Keratinocyte (primary cell): ENCODE data around the gene SDC3. TPM values are rescaled to one million over a fixed set of nuclear protein-coding genes. Genes with fewer than 3 reads are reported as not detected.

Source experiments
- DNase-seq: peaks from one replicate; pipeline ENCODE4 v3.0.0-alpha.2; 2011; ENCODE audit warnings: low read depth, missing footprints, low spot score
- FAIRE-seq: peaks from 2 replicates; lab custom pipeline; 2011; peaks lifted over from hg19 to GRCh38; lab: Jason Lieb, UNC
- H2AFZ ChIP-seq: 2 replicates; pipeline ENCODE4 v1.6.0; 2012; ENCODE audit warnings: low read length, control low read depth, inconsistent platforms; ENCODE audit not compliant: control insufficient read depth
- H3K27ac ChIP-seq: 2 replicates; pipeline ENCODE4 v1.5.1; 2011; ENCODE audit warnings: low read length; ENCODE audit not compliant: control insufficient read depth, insufficient read depth
- H3K27me3 ChIP-seq: 3 replicates; pipeline ENCODE4 v1.6.0; 2011; ENCODE audit warnings: low read length; ENCODE audit not compliant: control insufficient read depth, insufficient read depth; ENCODE audit errors: extremely low read depth
- H3K36me3 ChIP-seq, 2 experiments: 2 replicates in 1 of 2; 3 replicates in 1 of 2; pipeline ENCODE4 v1.5.1; 2011; ENCODE audit warnings: low read length in 2 of 2, mild to moderate bottlenecking in 1 of 2; ENCODE audit not compliant: control insufficient read depth in 2 of 2, insufficient read depth in 2 of 2; ENCODE audit errors: extremely low read depth in 1 of 2
- H3K4me1 ChIP-seq: 3 replicates; pipeline ENCODE4 v1.5.1; 2011; ENCODE audit warnings: low read length; ENCODE audit not compliant: control insufficient read depth, insufficient read depth; ENCODE audit errors: extremely low read depth
- H3K4me2 ChIP-seq: 3 replicates; pipeline ENCODE4 v1.6.0; 2011; ENCODE audit warnings: low read depth, low read length; ENCODE audit not compliant: control insufficient read depth, insufficient read depth; ENCODE audit errors: extremely low read depth
- H3K4me3 ChIP-seq, 3 experiments: fragments of 200-600 bp in 1 of 3; sonication (generic) in 1 of 3; 2 replicates in 2 of 3; 3 replicates in 1 of 3; pipeline ENCODE4 v1.5.1; 2011 to 2016; ENCODE audit warnings: low read length in 3 of 3, mild to moderate bottlenecking in 3 of 3, control low read depth in 2 of 3, inconsistent platforms in 1 of 3, low read depth in 1 of 3, mixed read lengths in 1 of 3, mixed run types in 1 of 3, moderate library complexity in 1 of 3; ENCODE audit not compliant: control insufficient read depth in 2 of 3, insufficient read depth in 2 of 3; ENCODE audit errors: extremely low read depth in 1 of 3
- H3K79me2 ChIP-seq: 2 replicates; pipeline ENCODE4 v1.6.0; 2012; ENCODE audit warnings: low read length; ENCODE audit not compliant: control insufficient read depth, insufficient read depth
- H3K9ac ChIP-seq: 3 replicates; pipeline ENCODE4 v1.6.0; 2011; ENCODE audit warnings: low read length; ENCODE audit not compliant: control insufficient read depth, insufficient read depth; ENCODE audit errors: extremely low read depth
- H3K9me1 ChIP-seq: 3 replicates; pipeline ENCODE4 v1.6.0; 2011; ENCODE audit warnings: low read length; ENCODE audit not compliant: control insufficient read depth, insufficient read depth; ENCODE audit errors: extremely low read depth
- H3K9me3 ChIP-seq: 2 replicates; pipeline ENCODE4 v1.5.1; 2012; ENCODE audit warnings: low read depth, low read length; ENCODE audit not compliant: control insufficient read depth
- H4K20me1 ChIP-seq: 3 replicates; pipeline ENCODE4 v1.6.0; 2011; ENCODE audit warnings: low read length; ENCODE audit not compliant: control insufficient read depth, insufficient read depth; ENCODE audit errors: extremely low read depth
- CTCF ChIP-seq, 3 experiments: IDR thresholded peaks in 1 of 3; conservative IDR thresholded peaks in 1 of 3; optimal IDR thresholded peaks in 1 of 3; 2 replicates in 2 of 3; 3 replicates in 1 of 3; pipeline versions ENCODE3 to v1.5.1; 2011; ENCODE audit warnings: low read length in 3 of 3, mild to moderate bottlenecking in 3 of 3, moderate library complexity in 2 of 3, control low read depth in 1 of 3, inconsistent platforms in 1 of 3; ENCODE audit not compliant: insufficient read depth in 2 of 3; ENCODE audit errors: extremely low read depth in 1 of 3
- EZH2 ChIP-seq: IDR thresholded peaks from one replicate; pipeline ENCODE4 v1.6.1; 2012; ENCODE audit warnings: inconsistent platforms, mild to moderate bottlenecking, low read length, moderate library complexity
- dilution Hi-C: fragments of 300-500 bp; cut with MboI; formaldehyde crosslinking; loops from one replicate; pipeline ENCODE4 v1.7.0; 2020; ENCODE audit warnings: low sequenced_read_pairs; ENCODE audit not compliant: extremely low pct_ligation_motif_present
- polyA plus RNA-seq, 5 experiments: library from polyadenylated mRNA; depleted of rRNA in 3 of 5; stranded (reverse) in 3 of 5; stranded (forward) in 1 of 5; unstranded in 1 of 5; fragments of >200 nt; gene quantifications; 1 replicate in 1 of 5; 2 replicates in 3 of 5; 3 replicates in 1 of 5; pipeline versions ENCODE4 v1.2.1 to v1.2.3, GENCODE V29; 2011 to 2012; ENCODE audit warnings: missing spikeins in 2 of 5, low read depth in 1 of 5, low replicate concordance in 1 of 5

The SDC3 gene
- polyA plus RNA-seq, 1 donor (not counting 4 experiments of a cell fraction or from before 2014, with no cell fraction given) = 8.8 TPM

GRCh38 chr1:30888391-30888790 is 20.2 kb downstream of the SDC3 start:
- Histone ChIP-seq H3K4me1 (no peaks in the 10 kb centered on the region), H3K9me1 (no peaks in the 10 kb centered on the region), H2AFZ (no peak overlapping the region), H3K27me3 (no peaks in the 10 kb centered on the region), H3K27ac (no peak overlapping the region), H3K36me3 (no peaks in the 10 kb centered on the region), H3K9me3 (no peaks in the 10 kb centered on the region), H3K4me2 (no peak overlapping the region), H3K79me2 (no peaks in the 10 kb centered on the region), H3K4me3 (no peak overlapping the region), H3K9ac (no peak overlapping the region), H4K20me1 (peaks cover 4% of the 10 kb centered on the region)
- TF ChIP-seq CTCF (optimal IDR thresholded peaks at IDR 0.05 in 1 of 3, IDR thresholded peaks at IDR 0.05 in 1 of 3, conservative IDR thresholded peaks at IDR 0.05 in 1 of 3; ENCODE audit: extremely low read depth in 1 of 3, insufficient read depth in 2 of 3, low read length in 3 of 3) (no peak), EZH2 (no peak)
- dilution Hi-C loops = no loop called here
- DNase-seq (no peak), FAIRE-seq (no peak)

GRCh38 chr1:30887485-30888315 is 20.9 kb downstream of the SDC3 start:
- Histone ChIP-seq H4K20me1 (peaks cover 4% of the 10 kb centered on the region), H2AFZ (no peak overlapping the region), H3K4me3 (no peak overlapping the region), H3K36me3 (no peaks in the 10 kb centered on the region), H3K9ac (no peak overlapping the region), H3K4me2 (no peak overlapping the region), H3K9me1 (no peaks in the 10 kb centered on the region), H3K4me1 (no peaks in the 10 kb centered on the region), H3K9me3 (no peaks in the 10 kb centered on the region), H3K27ac (no peak overlapping the region), H3K79me2 (no peaks in the 10 kb centered on the region), H3K27me3 (no peaks in the 10 kb centered on the region)
- FAIRE-seq (no peak), DNase-seq (no peak)
- no peak for TF ChIP-seq CTCF (optimal IDR thresholded peaks at IDR 0.05 in 1 of 3, IDR thresholded peaks at IDR 0.05 in 1 of 3, conservative IDR thresholded peaks at IDR 0.05 in 1 of 3; ENCODE audit: extremely low read depth in 1 of 3, insufficient read depth in 2 of 3, low read length in 3 of 3)
- no peak for TF ChIP-seq EZH2
- dilution Hi-C loops = no loop called here
